KMS-11 (cell line): ENCODE results near the gene ARMC6.

Source experiments
- H2AFZ ChIP-seq: fragments of 200-600 bp; sonication (generic); 2 replicates; pipeline ENCODE4 v1.6.1; 2016; ENCODE audit warnings: antibody characterized with exemption, mixed run types, low read depth
- H3K27ac ChIP-seq: fragments of 200-600 bp; sonication (generic); 2 replicates; pipeline ENCODE4 v1.6.1; 2016; ENCODE audit warnings: mild to moderate bottlenecking, mixed run types
- H3K27me3 ChIP-seq: fragments of 200-600 bp; sonication (generic); 2 replicates; pipeline ENCODE4 v1.6.1; 2017; ENCODE audit warnings: mild to moderate bottlenecking, low read depth, mixed run types, moderate library complexity; ENCODE audit not compliant: insufficient read depth
- H3K36me3 ChIP-seq: fragments of 200-600 bp; sonication (generic); 2 replicates; pipeline ENCODE4 v1.6.1; 2017; ENCODE audit warnings: mild to moderate bottlenecking, mixed run types; ENCODE audit not compliant: insufficient read depth
- H3K4me1 ChIP-seq: fragments of 200-600 bp; sonication (generic); 2 replicates; pipeline ENCODE4 v1.6.1; 2016; ENCODE audit warnings: mild to moderate bottlenecking, low read depth, mixed run types; ENCODE audit not compliant: poor library complexity, severe bottlenecking
- H3K4me2 ChIP-seq: fragments of 200-600 bp; sonication (generic); 2 replicates; pipeline ENCODE4 v1.7.0; 2016; ENCODE audit warnings: mild to moderate bottlenecking, mixed run types
- H3K4me3 ChIP-seq: fragments of 200-600 bp; sonication (generic); IDR thresholded peaks from 2 replicates; pipeline ENCODE4 v1.6.1; 2017; ENCODE audit warnings: low read depth, low read length, mixed read lengths; ENCODE audit not compliant: insufficient read depth
- H3K79me2 ChIP-seq: fragments of 200-600 bp; sonication (generic); 2 replicates; pipeline ENCODE4 v1.6.1; 2016; ENCODE audit warnings: low read depth, mixed run types; ENCODE audit not compliant: insufficient read depth
- H3K9ac ChIP-seq: fragments of 200-600 bp; sonication (generic); 2 replicates; pipeline ENCODE4 v1.6.1; 2016; ENCODE audit warnings: mild to moderate bottlenecking, mixed run types
- H4K20me1 ChIP-seq: fragments of 200-600 bp; sonication (generic); 2 replicates; pipeline ENCODE4 v1.6.1; 2016; ENCODE audit warnings: mild to moderate bottlenecking, mixed run types; ENCODE audit not compliant: insufficient read depth
- CTCF ChIP-seq: fragments of 200-600 bp; sonication (generic); conservative IDR thresholded peaks from 2 replicates; pipeline ENCODE4 v1.6.1; 2017; ENCODE audit warnings: low read depth, mild to moderate bottlenecking, antibody characterized with exemption, low read length, moderate library complexity, mixed read lengths

ARMC6 gene

GRCh38 chr19:19050104-19050503 is 16.7 kb downstream of the ARMC6 start:
- H3K4me3 ChIP-seq, result no peak overlapping the region
- no peak overlapping the region for H3K9ac ChIP-seq
- H3K27me3 ChIP-seq, result no peaks in the 10 kb centered on the region
- no peaks in the 10 kb centered on the region for H4K20me1 ChIP-seq
- H3K79me2 ChIP-seq, result no peaks in the 10 kb centered on the region
- H3K4me1 ChIP-seq, result no peaks in the 10 kb centered on the region
- no peak overlapping the region for H3K27ac ChIP-seq
- no peak overlapping the region for H2AFZ ChIP-seq
- no peaks in the 10 kb centered on the region; the same call in 1 of the 2 replicates for H3K36me3 ChIP-seq
- no peak for TF ChIP-seq CTCF
- H3K4me2 ChIP-seq, result no peak overlapping the region

GRCh38 chr19:19050731-19051130 is 17.3 kb downstream of the ARMC6 start:
- H3K27ac ChIP-seq, result no peak overlapping the region
- no peak overlapping the region for H3K4me3 ChIP-seq
- H3K4me2 ChIP-seq, result no peak overlapping the region
- H3K4me1 ChIP-seq, result no peaks in the 10 kb centered on the region
- no peak overlapping the region for H2AFZ ChIP-seq
- H4K20me1 ChIP-seq, result no peaks in the 10 kb centered on the region
- no peaks in the 10 kb centered on the region for H3K27me3 ChIP-seq
- no peak overlapping the region for H3K9ac ChIP-seq
- no peaks in the 10 kb centered on the region; the same call in 1 of the 2 replicates for H3K36me3 ChIP-seq
- no peak for TF ChIP-seq CTCF
- H3K79me2 ChIP-seq, result no peaks in the 10 kb centered on the region

GRCh38 chr19:19051478-19052213 is 18.2 kb downstream of the ARMC6 start:
- no peak overlapping the region for H3K9ac ChIP-seq
- TF ChIP-seq CTCF, result no peak
- no peak overlapping the region for H3K4me2 ChIP-seq
- H3K79me2 ChIP-seq, result no peaks in the 10 kb centered on the region
- H3K4me1 ChIP-seq, result no peaks in the 10 kb centered on the region
- no peaks in the 10 kb centered on the region; the same call in 1 of the 2 replicates for H3K36me3 ChIP-seq
- H3K27me3 ChIP-seq, result no peaks in the 10 kb centered on the region
- no peak overlapping the region for H3K4me3 ChIP-seq
- no peak overlapping the region for H2AFZ ChIP-seq
- H3K27ac ChIP-seq, result no peak overlapping the region
- H4K20me1 ChIP-seq, result no peaks in the 10 kb centered on the region

- no peak overlapping the region for H2AFZ ChIP-seq
- no peak overlapping the region for H3K4me3 ChIP-seq
- H3K27me3 ChIP-seq, result no peaks in the 10 kb centered on the region
- H3K4me2 ChIP-seq, result no peak overlapping the region
- H3K79me2 ChIP-seq, result no peaks in the 10 kb centered on the region
- H3K27ac ChIP-seq, result no peak overlapping the region
- H3K4me1 ChIP-seq, result no peaks in the 10 kb centered on the region
- no peak overlapping the region for H3K9ac ChIP-seq
- no peaks in the 10 kb centered on the region for H4K20me1 ChIP-seq
- H3K36me3 ChIP-seq, result no peaks in the 10 kb centered on the region; the same call in 1 of the 2 replicates
- TF ChIP-seq CTCF, result no peak
Observed at GRCh38 chr19:19052921-19053320, 19.5 kb downstream of the ARMC6 start.
